NCI-H510A (cell line): ENCODE measurements around the gene HIVEP2.

Source experiments
- DNase-seq: peaks from one replicate; lab custom pipeline; 2025; lab: John Stamatoyannopoulos, UW

Gene HIVEP2

GRCh38 chr6:142729618-142730017, 215.4 kb downstream of the HIVEP2 start:
- DNase-seq = no peak

GRCh38 chr6:142728910-142729481, 216.0 kb downstream of the HIVEP2 start:
- no peak for DNase-seq

GRCh38 chr6:142728364-142728763, 216.6 kb downstream of the HIVEP2 start:
- peak; percentile 20 for DNase-seq

DNA sequence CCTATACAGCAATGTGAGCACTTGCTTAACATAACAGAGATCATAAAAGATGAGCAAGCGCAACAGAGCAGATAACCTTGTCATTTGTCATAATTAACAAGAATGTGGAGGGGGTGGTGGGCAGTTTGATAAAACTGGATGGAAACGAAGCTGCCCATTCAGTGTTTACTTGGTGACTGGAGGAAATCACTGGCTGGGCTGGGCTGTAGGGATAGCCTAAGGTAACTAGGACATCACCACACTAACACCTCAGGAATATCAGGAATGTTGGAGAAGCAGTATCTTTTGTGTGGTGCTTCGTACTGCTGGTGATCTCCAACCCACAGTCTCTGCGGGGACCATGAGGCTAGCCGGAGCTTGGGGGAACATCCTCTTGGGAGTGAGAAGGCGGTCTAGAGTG, 218.4 kb downstream of the HIVEP2 start:
- DNase-seq = no peak

GRCh38 chr6:142725024-142725770, 219.8 kb downstream of the HIVEP2 start:
- DNase-seq = no peak

- no peak for DNase-seq
Measured at GRCh38 chr6:142722841-142723240, 222.1 kb downstream of the HIVEP2 start.

GRCh38 chr6:142722012-142722411, 223.0 kb downstream of the HIVEP2 start:
- DNase-seq = no peak

DNA sequence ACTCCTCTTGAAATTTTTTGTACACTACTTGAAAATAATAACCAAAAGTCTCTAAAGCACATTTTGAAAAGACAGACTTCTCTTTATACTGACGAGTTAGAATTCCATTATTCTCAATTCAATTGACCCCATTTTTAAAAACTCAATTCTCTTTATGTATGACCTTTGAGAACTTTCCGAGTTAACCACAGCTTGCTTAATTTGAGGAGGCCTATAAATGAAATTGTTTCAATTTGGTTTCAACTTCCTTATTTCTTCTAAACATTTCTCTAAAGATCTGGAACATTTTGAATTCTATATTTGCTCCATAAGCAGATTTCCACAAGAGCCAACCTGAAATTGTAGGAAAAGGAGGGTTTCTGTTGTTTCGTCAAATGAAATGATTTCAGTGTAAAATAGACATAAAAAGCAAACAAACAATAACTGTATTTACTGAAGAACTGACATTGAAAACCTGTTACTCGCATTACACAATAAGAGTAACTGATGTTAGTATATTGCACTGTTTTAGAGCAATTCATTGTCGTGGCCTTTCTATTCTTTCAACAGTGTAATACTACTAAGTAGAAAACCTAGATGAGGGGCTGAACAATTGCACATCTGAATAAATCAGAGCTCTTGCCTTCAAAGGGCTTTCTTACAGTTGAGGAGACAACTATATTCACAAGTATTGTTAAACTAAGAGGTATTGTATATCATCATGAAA, 223.6 kb downstream of the HIVEP2 start:
- DNase-seq = no peak

DNA sequence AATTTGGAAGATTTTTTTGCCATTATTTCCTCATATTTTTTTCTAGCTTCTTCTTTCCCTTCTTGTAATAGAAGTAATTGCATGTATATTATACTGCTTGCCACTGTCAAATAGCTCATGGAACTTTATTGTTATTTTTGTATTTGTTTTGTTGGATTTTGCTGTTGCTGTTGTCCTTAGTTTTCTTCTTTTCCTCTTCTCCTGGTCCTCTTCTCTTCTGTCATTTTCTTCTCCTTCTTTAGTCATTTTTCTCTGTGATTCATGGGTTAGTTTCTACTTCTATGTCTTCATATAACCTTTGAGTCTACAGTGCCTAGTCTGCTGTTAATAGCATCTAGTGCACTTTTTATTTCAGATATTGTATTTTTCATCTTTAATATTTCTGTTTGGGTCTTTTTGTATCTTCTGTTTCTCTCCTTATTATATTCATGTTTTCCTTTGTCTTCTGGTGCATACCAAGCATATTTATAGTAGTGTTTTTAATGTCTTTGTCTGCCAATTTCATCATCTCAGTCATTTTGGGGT, 226.2 kb downstream of the HIVEP2 start:
- no peak for DNase-seq

GRCh38 chr6:142716097-142716496, 228.9 kb downstream of the HIVEP2 start:
- DNase-seq = no peak

GRCh38 chr6:142714951-142715785, 229.8 kb downstream of the HIVEP2 start:
- DNase-seq = no peak

DNA sequence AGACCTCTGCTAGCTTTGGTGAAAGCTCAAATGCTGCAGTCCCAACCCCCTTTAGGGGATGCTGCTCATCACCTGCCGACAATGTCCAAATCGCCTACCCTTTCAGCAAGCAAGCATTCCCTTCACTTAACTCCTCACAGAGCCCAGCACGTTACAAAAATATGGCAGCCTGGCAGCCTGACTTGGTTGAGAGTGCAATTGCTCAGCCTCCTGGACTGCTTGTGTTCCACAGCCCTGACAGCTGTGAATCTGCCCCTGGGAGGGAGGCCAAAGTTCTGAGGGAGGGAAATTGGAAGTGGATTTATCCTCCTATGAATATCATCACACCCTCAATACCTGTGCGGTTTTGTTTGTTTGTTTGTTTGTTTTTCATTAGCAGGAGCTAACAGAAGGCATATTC, 231.0 kb downstream of the HIVEP2 start:
- no peak for DNase-seq

GRCh38 chr6:142712231-142712630, 232.7 kb downstream of the HIVEP2 start:
- no peak for DNase-seq

DNA sequence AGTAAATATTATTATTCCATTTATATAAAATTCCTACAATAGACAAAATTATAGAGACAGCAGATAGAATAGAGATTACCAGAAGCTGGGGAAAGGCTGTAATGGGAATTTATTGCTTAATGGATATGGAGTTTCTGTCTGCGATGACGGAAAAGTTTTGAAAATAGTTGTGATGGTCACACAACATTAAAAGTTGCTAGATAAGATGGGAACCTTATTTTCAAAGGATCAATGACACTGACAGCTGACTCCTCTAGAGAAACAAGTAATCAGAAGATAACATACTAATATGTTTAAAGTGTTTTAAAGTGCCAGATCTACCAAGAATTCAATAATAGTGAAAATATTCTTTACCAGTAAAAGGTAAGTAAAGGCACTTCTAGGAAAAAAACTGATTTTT, 236.3 kb downstream of the HIVEP2 start:
- no peak for DNase-seq

DNA sequence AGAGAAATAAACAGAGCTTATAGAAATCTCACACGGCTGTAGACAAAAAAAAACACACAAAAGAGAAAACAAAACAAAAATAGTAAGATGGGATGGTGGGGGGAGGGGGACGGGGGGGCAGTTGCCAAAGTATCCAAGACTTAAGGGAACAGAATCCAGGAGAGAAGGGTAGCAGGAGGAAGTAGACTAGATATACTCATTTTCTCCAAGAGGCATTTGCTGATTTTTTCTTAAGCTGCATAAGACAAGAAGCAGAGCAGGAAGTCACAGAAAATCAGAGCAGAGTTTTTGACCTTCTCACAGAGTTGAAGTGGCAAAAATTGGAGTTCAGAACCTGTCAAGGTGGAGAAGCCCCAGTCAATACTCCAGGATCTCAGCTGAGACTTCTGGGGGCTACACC, 237.7 kb downstream of the HIVEP2 start:
- DNase-seq = no peak

- no peak for DNase-seq
Measured at GRCh38 chr6:142706210-142706609, 238.8 kb downstream of the HIVEP2 start.

DNA sequence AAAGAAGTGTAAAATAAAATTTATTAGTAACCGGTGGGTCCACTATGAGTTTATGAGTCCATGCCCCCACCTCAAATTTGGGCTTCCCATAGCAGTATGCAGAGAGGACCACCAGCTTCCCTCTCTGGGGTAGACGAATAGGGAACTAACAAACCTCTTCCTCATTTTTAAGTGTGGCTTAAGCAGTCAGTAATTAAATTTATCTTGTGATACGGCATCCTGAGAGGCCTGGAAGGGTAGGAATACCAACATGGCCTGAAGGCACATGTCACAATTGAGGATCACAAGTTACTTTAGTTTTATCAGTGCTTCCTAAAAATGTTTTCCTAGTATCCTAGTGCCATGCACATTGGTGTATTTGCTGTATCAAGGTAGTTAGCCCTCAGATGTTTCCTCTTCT, 239.9 kb downstream of the HIVEP2 start:
- no peak for DNase-seq

DNA sequence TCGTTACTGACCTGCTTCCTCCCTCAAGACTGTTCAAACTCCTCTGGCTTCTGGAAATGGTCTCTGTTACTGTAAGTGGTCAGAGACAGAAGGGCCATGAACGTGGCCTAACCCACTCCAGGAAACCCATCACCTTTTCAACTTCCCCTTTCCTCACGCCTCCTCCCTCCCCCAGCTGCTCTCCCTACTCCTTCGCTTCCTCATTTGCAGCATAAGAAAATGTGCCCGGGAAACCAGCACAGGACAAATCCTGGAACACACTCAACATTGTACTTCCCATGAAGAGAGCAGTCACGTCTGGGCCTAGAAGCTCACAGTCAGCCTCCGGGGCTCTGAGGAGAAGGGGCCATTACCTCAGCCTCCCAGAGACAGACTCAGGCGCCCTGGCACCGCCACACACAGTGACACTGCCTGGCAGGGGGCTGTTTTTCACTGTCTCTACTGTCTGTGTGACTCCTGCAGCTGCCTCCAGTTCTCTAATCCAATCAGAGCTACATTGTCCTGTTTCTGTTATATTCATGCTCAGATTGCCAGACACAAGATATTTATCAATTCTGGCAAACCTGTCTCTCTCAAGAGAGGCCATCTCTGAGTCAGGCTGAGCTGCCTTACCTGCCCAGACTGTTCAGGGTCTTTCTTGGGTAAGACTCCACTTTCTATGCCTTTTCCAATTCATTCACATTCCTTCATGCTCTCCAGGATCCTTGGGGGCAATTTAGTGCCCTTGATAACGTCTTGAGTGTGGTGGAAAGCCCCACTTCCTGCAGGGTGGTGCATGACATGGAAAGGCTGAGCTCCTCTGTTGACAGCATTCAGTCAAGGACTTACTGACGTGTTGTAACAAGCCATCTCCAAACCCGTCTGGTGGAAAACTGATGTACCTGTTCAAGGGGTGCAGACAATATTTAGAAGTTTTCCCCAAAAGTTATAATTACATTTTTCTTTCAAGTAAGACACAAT, 242.2 kb downstream of the HIVEP2 start:
- no peak for DNase-seq
